Suprapubic skin (tissue), 4 donors: ENCODE results near the gene KCNK16.

Source experiments
- CTCF ChIP-seq, 2 donors: fragments of 200-600 bp in 1 of 2; fragments of 450-650 bp in 1 of 2; sonication (generic) in 1 of 2; IDR thresholded peaks; one replicate each; pipeline ENCODE4 v1.5.1; 2016 to 2019; ENCODE audit warnings: antibody characterized with exemption in 2 of 2, mild to moderate bottlenecking in 1 of 2, moderate library complexity in 1 of 2
- POLR2A ChIP-seq, 2 donors: fragments of 450-650 bp; IDR thresholded peaks; one replicate each; pipeline ENCODE4 v1.6.1; 2017; ENCODE audit warnings: antibody characterized with exemption in 2 of 2, mild to moderate bottlenecking in 2 of 2, moderate library complexity in 2 of 2
- POLR2AphosphoS5 ChIP-seq, 3 donors: sonication (generic); formaldehyde crosslinking; IDR thresholded peaks; one replicate each; pipeline ENCODE4 v1.6.1; 2017; ENCODE audit warnings: antibody characterized with exemption in 3 of 3

- TF ChIP-seq CTCF (IDR thresholded peaks at IDR 0.05) (no peak), POLR2A (IDR thresholded peaks at IDR 0.05) (no peak), POLR2AphosphoS5 (IDR thresholded peaks at IDR 0.05) (no peak)
These were observed 17.5 kb upstream of the KCNK16 start for GRCh38 chr6:39339868-39340550.
